T-cell (primary cell): ENCODE measurements around the gene ITGAE. TPM values are rescaled to one million over a fixed set of nuclear protein-coding genes. Genes with fewer than 3 reads are reported as not detected.
A peak's percentile ranks its signal among the peaks of the same experiment; 100 is the strongest.

Experiments
- ATAC-seq, 4 experiments: fragments of 200-7000 bp in 3 of 4; fragments of 150-1000 bp in 1 of 4; cut with Tn5 transposase; replicated peaks in 1 of 4; 1 replicate in 3 of 4; 2 replicates in 1 of 4; pipeline ENCODE4 v1.10.0; 2021; ENCODE audit warnings: moderate library complexity in 3 of 4, mild to moderate bottlenecking in 2 of 4, moderate number of reproducible peaks in 1 of 4
- CTCF ChIA-PET, 2 donors: fragments of 300-600 bp; sonication (Branson Sonifier 250); formaldehyde crosslinking; loops; one replicate each; lab custom pipeline; 2022; ENCODE audit warnings: antibody characterized with exemption in 2 of 2; lab: Charles Lee
- POLR2A ChIA-PET, 2 donors: fragments of 300-600 bp; sonication (Branson Sonifier 250); formaldehyde crosslinking; loops; one replicate each; lab custom pipeline; 2022; ENCODE audit warnings: antibody characterized with exemption in 2 of 2; lab: Charles Lee
- DNase-seq, 35 experiments: peaks; one replicate each; pipeline versions ENCODE4 v3.0.0 to v3.0.0-alpha.2; 2013 to 2023
- H3K27ac ChIP-seq: one replicate; pipeline ENCODE4 v1.5.1; 2013; ENCODE audit warnings: low read length
- H3K27me3 ChIP-seq, 2 experiments: replicated peaks in 1 of 2; 1 replicate in 1 of 2; 2 replicates in 1 of 2; pipeline versions ENCODE4 v1.6.1 to v1.7.0; 2013; ENCODE audit warnings: low read length in 1 of 2, mixed read lengths in 1 of 2; ENCODE audit not compliant: control insufficient read depth in 2 of 2, insufficient read depth in 2 of 2; ENCODE audit errors: extremely low read depth in 1 of 2
- H3K36me3 ChIP-seq, 2 donors: 1 replicate in 1 of 2; 2 replicates in 1 of 2; pipeline versions ENCODE4 v1.6.1 to v1.7.0; 2013; ENCODE audit warnings: low read length in 1 of 2; ENCODE audit not compliant: control insufficient read depth in 2 of 2, insufficient read depth in 1 of 2; ENCODE audit errors: extremely low read depth in 1 of 2
- H3K4me1 ChIP-seq, 2 experiments: 1 replicate in 1 of 2; 2 replicates in 1 of 2; pipeline versions ENCODE4 v1.6.1 to v1.7.0; 2013; ENCODE audit warnings: low read length in 2 of 2, mixed read lengths in 1 of 2; ENCODE audit not compliant: insufficient read depth in 2 of 2, control insufficient read depth in 1 of 2; ENCODE audit errors: extremely low read depth in 1 of 2
- H3K4me3 ChIP-seq, 2 donors: 1 replicate in 1 of 2; 2 replicates in 1 of 2; pipeline versions ENCODE4 v1.5.1 to v1.7.0; 2013; ENCODE audit warnings: mild to moderate bottlenecking in 2 of 2, low read length in 1 of 2, moderate library complexity in 1 of 2; ENCODE audit not compliant: control insufficient read depth in 1 of 2; ENCODE audit errors: extremely low read depth in 1 of 2
- H3K9me3 ChIP-seq: 2 replicates; pipeline ENCODE4 v1.7.0; 2013
- H3K27ac Mint-ChIP-seq, 2 donors: one replicate each; pipeline ENCODE4 v1.8.0; 2020 to 2021; ENCODE audit warnings: mild to moderate bottlenecking in 2 of 2, mixed read lengths in 2 of 2
- H3K27me3 Mint-ChIP-seq, 2 donors: one replicate each; pipeline ENCODE4 v1.8.0; 2021 to 2022; ENCODE audit warnings: mixed read lengths in 2 of 2
- H3K36me3 Mint-ChIP-seq: one replicate; pipeline ENCODE4 v1.8.0; 2021; ENCODE audit warnings: mixed read lengths
- H3K4me1 Mint-ChIP-seq, 3 donors: one replicate each; pipeline ENCODE4 v1.8.0; 2020 to 2022; ENCODE audit warnings: mixed read lengths in 3 of 3, mild to moderate bottlenecking in 1 of 3
- H3K4me3 Mint-ChIP-seq, 3 donors: one replicate each; pipeline ENCODE4 v1.8.0; 2020 to 2022; ENCODE audit warnings: mild to moderate bottlenecking in 3 of 3, mixed read lengths in 3 of 3, moderate library complexity in 3 of 3
- H3K9me3 Mint-ChIP-seq, 3 donors: one replicate each; pipeline ENCODE4 v1.8.0; 2020 to 2022; ENCODE audit warnings: mixed read lengths in 3 of 3
- WGBS: methylation state at CpG from one replicate; pipeline ENCODE4 v1.1.5; 2013; ENCODE audit warnings: missing lambda C conversion rate; ENCODE audit not compliant: insufficient coverage; 5-methylcytosine and 5-hydroxymethylcytosine counted together
- total RNA-seq, 35 experiments: library from RNA in 6 of 35; stranded (reverse) in 6 of 35; fragments of 120-200 nt in 1 of 35; gene quantifications; one replicate each; pipeline versions ENCODE4 v1.2.1 to v1.2.4 and lab custom pipeline; 2013 to 2026

ITGAE gene
- total RNA-seq, 5 donors from 2014 or later (not counting 1 experiment from before 2014, with no cell fraction given), result 13.0 to 40.0 (median 25.2) TPM

DNA sequence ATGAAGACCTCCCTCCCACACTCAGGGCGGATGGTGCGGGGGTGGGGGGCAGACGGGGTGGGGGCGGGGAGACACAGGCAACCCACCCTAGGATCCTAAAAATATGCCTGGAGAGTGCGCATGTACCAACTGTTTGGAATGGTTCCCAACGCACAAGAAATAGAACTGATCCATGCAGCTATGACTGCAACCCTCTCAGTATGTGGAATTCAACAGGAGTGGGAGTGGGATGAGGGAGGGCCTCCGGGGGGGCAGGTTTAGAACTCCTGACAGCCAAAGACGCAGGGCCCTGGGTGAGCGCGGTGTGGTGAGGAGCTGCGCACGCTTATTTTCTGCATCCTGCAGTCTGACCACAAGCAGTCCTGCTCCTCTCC, 103.9 kb downstream of the ITGAE start:
- H3K27ac Mint-ChIP-seq, result no peak overlapping the region
- no peaks in the 10 kb centered on the region for H3K27me3 Mint-ChIP-seq
- H3K9me3 Mint-ChIP-seq, result no peaks in the 10 kb centered on the region
- H3K27ac ChIP-seq, result no peak overlapping the region
- no peak for DNase-seq
- peak overlapping the region; percentile 24 to 86 (median 25) for H3K4me3 Mint-ChIP-seq
- peaks cover 15 to 33% (median 24%) of the 10 kb centered on the region in 3 donors for H3K4me1 Mint-ChIP-seq
- ChIA-PET CTCF (no interaction called here), POLR2A (no interaction called here)
- peaks cover 5 to 35% of the 10 kb centered on the region in 2 experiments for H3K4me1 ChIP-seq
- H3K4me3 ChIP-seq, result no peak overlapping the region
- no peaks in the 10 kb centered on the region for H3K36me3 Mint-ChIP-seq
- no peaks in the 10 kb centered on the region for H3K9me3 ChIP-seq
- ATAC-seq, result no peak
- 95% methylated on average over 2 of the region's 12 CpGs for WGBS
- H3K36me3 ChIP-seq, result no peaks in the 10 kb centered on the region
- H3K27me3 ChIP-seq, result no peaks in the 10 kb centered on the region

DNA sequence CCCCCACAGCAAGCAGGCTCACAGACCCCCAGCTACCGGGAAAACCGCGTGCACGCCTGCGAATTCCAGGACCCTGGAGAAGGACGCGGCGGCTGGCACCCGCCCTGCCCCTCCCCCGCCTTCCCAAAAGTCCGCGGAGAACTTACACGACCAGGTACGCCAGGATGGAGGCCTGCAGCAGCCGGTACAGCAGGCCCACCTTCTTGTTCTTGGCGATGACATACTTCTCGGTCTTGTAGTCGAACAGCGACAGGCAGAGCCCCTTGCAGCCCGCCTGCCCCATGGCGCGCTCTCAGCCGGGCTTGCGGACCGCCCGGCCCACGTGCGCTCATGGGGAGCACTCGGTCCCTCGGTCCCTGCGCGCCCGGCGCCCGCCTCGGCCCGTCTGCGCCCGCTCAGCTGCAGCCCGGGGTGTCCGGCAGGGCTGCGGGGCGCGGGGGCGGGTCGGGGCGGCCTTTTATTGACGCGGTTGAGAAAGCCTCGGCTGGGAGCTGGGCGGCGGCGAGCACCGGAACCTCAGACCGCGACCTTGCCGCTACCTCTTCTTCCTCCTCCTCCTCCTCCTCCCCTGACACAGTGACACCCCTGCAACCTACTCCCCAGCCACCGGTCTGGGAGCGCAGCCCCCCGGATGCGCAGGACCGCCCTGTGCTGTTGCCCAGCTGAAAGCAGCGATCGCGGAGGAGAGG, 105.1 kb downstream of the ITGAE start, which contains the start of gene P2RX5:
P2RX5 (minus strand) TSS at position 433 of the 689 bp plus-strand sequence; CDS start at position 283, 150 bp downstream.
- H3K36me3 Mint-ChIP-seq, result peaks cover 5% of the 10 kb centered on the region
- ATAC-seq (peak; percentile 73 to 80 (median 74)), DNase-seq (peak in 27 of 35 experiments; percentile 11 to 56 (median 23))
- POLR2A ChIA-PET, result interaction anchor here in 1 of 2 donors (0.6 kb wide), 1 partner anchor 528 kb away, joined by 3 read pairs; no protein-coding TSS in a partner anchor
- no peaks in the 10 kb centered on the region for H3K27me3 Mint-ChIP-seq
- H3K4me3 Mint-ChIP-seq, result peak within 1 kb of the TSS; percentile 86 to 93 (median 90)
- peak within 1 kb of the TSS; percentile 51 for H3K27ac ChIP-seq
- H3K4me1 ChIP-seq, result peaks cover 5 to 35% of the 10 kb centered on the region in 2 experiments
- H3K27me3 ChIP-seq, result no peaks in the 10 kb centered on the region
- H3K9me3 ChIP-seq, result no peaks in the 10 kb centered on the region
- no peaks in the 10 kb centered on the region for H3K9me3 Mint-ChIP-seq
- H3K27ac Mint-ChIP-seq, result peak within 1 kb of the TSS; percentile 84 to 93
- CTCF ChIA-PET, result interaction anchor here in 1 of 2 donors (0.6 to 1.5 kb wide), 3 partner anchors 13 to 1740 kb away, joined by 4 to 5 read pairs (median 4); no protein-coding TSS in a partner anchor
- under 1% methylated on average over 57 of the region's 65 CpGs for WGBS
- peak within 1 kb of the TSS; percentile 66 to 76 for H3K4me3 ChIP-seq
- peaks cover 5% of the 10 kb centered on the region in 2 donors for H3K36me3 ChIP-seq
- peaks cover 15 to 36% (median 24%) of the 10 kb centered on the region in 3 donors for H3K4me1 Mint-ChIP-seq

DNA sequence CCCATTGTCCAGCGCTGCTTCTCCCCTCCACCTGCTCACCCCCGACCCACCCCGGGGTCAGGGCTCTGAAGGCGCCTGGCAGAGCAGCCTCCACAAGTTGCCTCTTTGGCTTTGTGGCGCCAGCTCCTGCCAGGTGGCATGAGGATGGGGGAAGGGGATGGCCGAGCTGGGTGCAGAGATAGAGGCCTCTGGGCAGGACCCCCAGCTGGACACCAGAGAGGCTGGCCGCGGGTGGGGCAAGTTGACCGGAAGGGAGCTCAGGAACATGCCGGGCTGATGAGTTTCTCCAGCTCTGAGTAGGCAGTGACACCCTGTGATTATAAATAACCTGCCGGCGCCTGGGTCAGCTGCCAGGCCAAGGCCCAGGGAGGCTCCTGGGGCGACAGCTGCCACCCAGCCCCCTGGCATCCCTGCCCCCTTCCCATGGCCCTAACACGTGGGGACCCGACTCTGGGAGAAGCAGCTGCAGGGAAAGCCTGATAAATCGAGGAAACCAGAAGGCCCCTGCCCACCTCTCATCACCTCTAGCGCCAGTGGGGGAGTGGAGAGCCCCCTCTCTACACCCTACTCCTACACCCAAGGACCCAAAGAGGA, 105.8 kb downstream of the ITGAE start:
- H3K4me3 ChIP-seq, result peak overlapping the region; percentile 66 to 76
- H3K9me3 ChIP-seq, result no peaks in the 10 kb centered on the region
- 13% methylated on average over 9 of the region's 17 CpGs for WGBS
- Mint-ChIP-seq H3K36me3 (peaks cover 9% of the 10 kb centered on the region), H3K27me3 (no peaks in the 10 kb centered on the region), H3K4me3 (peak overlapping the region; percentile 80 to 86 (median 86)), H3K4me1 (peaks cover 15 to 36% (median 24%) of the 10 kb centered on the region in 3 donors), H3K9me3 (no peaks in the 10 kb centered on the region), H3K27ac (peak overlapping the region in 1 of 2 donors; percentile 61)
- peaks cover 8 to 9% of the 10 kb centered on the region in 2 donors for H3K36me3 ChIP-seq
- ChIA-PET POLR2A (no interaction called here), CTCF (interaction anchor here in 1 of 2 donors (0.6 to 1.5 kb wide), 2 partner anchors 12 to 1117 kb away, joined by 4 to 5 read pairs; no protein-coding TSS in a partner anchor)
- ATAC-seq (peak; percentile 14 to 31 (median 26)), DNase-seq (no peak)
- peak overlapping the region; percentile 51 for H3K27ac ChIP-seq
- H3K27me3 ChIP-seq, result no peaks in the 10 kb centered on the region
- peaks cover 5 to 35% of the 10 kb centered on the region in 2 experiments for H3K4me1 ChIP-seq

DNA sequence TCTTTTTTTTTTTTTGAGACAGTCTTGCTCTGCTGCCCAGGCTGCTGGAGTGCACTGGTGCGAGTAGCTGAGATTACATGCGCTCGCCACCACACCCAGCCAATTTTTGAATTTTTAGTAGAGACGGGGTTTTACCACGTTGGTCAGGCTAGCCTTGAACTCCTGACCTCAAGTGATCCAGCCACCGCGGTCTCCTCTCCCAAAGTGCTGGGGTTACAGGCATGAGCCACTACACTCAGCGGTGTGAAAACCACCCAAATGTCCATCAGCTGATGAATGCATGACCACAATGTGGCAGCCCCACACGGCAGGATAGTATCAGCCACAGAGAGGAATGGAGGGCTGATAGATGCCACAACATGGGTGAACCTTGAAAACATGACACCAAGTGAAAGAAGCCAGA, 107.2 kb downstream of the ITGAE start:
- WGBS, result 30% methylated on average over 3 of the region's 9 CpGs
- no peaks in the 10 kb centered on the region for H3K27me3 Mint-ChIP-seq
- peak overlapping the region; percentile 80 to 86 (median 86) for H3K4me3 Mint-ChIP-seq
- peaks cover 5 to 35% of the 10 kb centered on the region in 2 experiments for H3K4me1 ChIP-seq
- ChIA-PET CTCF (no interaction called here), POLR2A (interaction anchor here in 1 of 2 donors (0.9 kb wide), 1 partner anchor 351 kb away, joined by 3 read pairs; no protein-coding TSS in a partner anchor)
- DNase-seq, result peak in 9 of 35 experiments; percentile 9 to 48 (median 23)
- peak overlapping the region; percentile 19 for H3K27ac ChIP-seq
- H3K36me3 ChIP-seq, result peaks cover 16 to 18% of the 10 kb centered on the region in 2 donors
- peaks cover 15% of the 10 kb centered on the region for H3K36me3 Mint-ChIP-seq
- H3K9me3 Mint-ChIP-seq, result no peaks in the 10 kb centered on the region
- H3K4me1 Mint-ChIP-seq, result peaks cover 15 to 40% (median 24%) of the 10 kb centered on the region in 3 donors
- H3K27me3 ChIP-seq, result no peaks in the 10 kb centered on the region
- no peaks in the 10 kb centered on the region for H3K9me3 ChIP-seq
- peak overlapping the region; percentile 58 to 80 for H3K27ac Mint-ChIP-seq
- peak in 1 of 4 experiments; percentile 14 for ATAC-seq
- no peak overlapping the region for H3K4me3 ChIP-seq

DNA sequence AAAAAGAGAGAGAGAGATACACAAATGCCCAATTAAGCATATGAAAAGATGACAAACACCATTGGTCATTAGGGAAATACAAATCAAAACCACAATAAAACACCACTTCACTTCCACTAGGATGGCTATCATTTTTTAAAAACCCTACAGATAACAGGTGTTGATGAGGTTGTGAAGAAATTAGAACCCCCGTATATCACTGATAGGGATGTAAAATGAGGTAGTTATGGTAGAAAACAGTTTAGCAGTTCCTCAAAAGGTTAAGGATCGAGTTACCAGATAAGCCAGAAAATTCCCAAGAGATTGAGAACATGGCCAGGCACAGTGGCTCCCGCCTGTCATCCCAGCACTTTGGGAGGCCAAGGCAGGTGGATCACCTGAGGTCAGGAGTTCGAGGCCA, 107.8 kb downstream of the ITGAE start:
- Mint-ChIP-seq H3K4me1 (peaks cover 15 to 43% (median 24%) of the 10 kb centered on the region in 3 donors), H3K36me3 (peaks cover 15% of the 10 kb centered on the region), H3K9me3 (no peaks in the 10 kb centered on the region), H3K27me3 (no peaks in the 10 kb centered on the region), H3K4me3 (peak overlapping the region in 1 of 3 donors; percentile 52), H3K27ac (peak overlapping the region; percentile 35 to 63)
- ATAC-seq (no peak), DNase-seq (no peak)
- Histone ChIP-seq H3K36me3 (peaks cover 18 to 21% of the 10 kb centered on the region in 2 donors), H3K4me3 (no peak overlapping the region), H3K27me3 (no peaks in the 10 kb centered on the region), H3K27ac (no peak overlapping the region), H3K9me3 (no peaks in the 10 kb centered on the region), H3K4me1 (peaks cover 5 to 35% of the 10 kb centered on the region in 2 experiments)
- ChIA-PET CTCF (interaction anchor here in 1 of 2 donors (0.6 kb wide), 1 partner anchor 320 kb away, joined by 4 read pairs; no protein-coding TSS in a partner anchor), POLR2A (no interaction called here)
- WGBS, result 93% methylated on average over 2 of the region's 4 CpGs

DNA sequence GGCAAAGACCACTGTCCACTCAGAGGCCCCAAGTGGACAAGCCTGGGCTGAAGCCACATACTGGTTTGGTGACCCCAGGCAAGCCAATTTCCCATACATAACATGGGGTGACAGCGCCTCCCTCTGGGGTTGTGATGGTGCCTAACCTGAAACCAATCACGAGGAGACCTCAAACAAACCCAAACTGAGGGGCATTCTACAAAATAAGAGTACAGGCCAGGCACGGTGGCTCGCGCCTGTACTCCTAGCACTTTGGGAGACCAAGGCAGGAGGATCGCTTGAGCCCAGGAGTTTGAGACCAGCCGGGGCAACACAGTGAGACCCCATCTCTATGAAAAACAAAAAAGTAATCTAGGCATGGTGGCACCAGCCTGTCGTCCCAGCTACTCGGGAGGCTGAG, 108.6 kb downstream of the ITGAE start:
- peaks cover 18 to 21% of the 10 kb centered on the region in 2 donors for H3K36me3 ChIP-seq
- no peaks in the 10 kb centered on the region for H3K9me3 ChIP-seq
- ATAC-seq (no peak), DNase-seq (no peak)
- ChIA-PET POLR2A (no interaction called here), CTCF (interaction anchor here in 1 of 2 donors (0.6 kb wide), 1 partner anchor 321 kb away, joined by 4 read pairs; no protein-coding TSS in a partner anchor)
- Mint-ChIP-seq H3K27ac (peak overlapping the region in 1 of 2 donors; percentile 55), H3K9me3 (no peaks in the 10 kb centered on the region), H3K4me1 (peaks cover 15 to 43% (median 24%) of the 10 kb centered on the region in 3 donors), H3K4me3 (no peak overlapping the region), H3K27me3 (no peaks in the 10 kb centered on the region), H3K36me3 (peaks cover 15% of the 10 kb centered on the region)
- peaks cover 5 to 35% of the 10 kb centered on the region in 2 experiments for H3K4me1 ChIP-seq
- H3K27me3 ChIP-seq, result no peaks in the 10 kb centered on the region
- H3K27ac ChIP-seq, result no peak overlapping the region
- WGBS, result 92% methylated on average over 8 of the region's 9 CpGs
- H3K4me3 ChIP-seq, result no peak overlapping the region
